H1 (cell line): Measurements from ENCODE around the gene AGAP1.

ENCODE experiments used
- ATF2 ChIP-seq: IDR thresholded peaks from 2 replicates; pipeline ENCODE4 v1.6.1; 2012; ENCODE audit warnings: low read length, inconsistent platforms
- CBX5 ChIP-seq: fragments of 300-800, 300-1000 bp; sonication (generic); IDR thresholded peaks from 2 replicates; pipeline ENCODE4 v1.7.1; 2016; ENCODE audit warnings: antibody characterized with exemption, low read length, low read depth
- CHD1 ChIP-seq: IDR thresholded peaks from 2 replicates; pipeline ENCODE4 v1.6.1; 2012; ENCODE audit warnings: low read depth, low read length, improper control_type of control experiment
- POLR2A ChIP-seq, 2 experiments: IDR thresholded peaks; 1 replicate in 1 of 2; 2 replicates in 1 of 2; pipeline ENCODE4 v1.6.1; 2011; ENCODE audit warnings: low read depth in 2 of 2, low read length in 2 of 2, mild to moderate bottlenecking in 2 of 2; ENCODE audit errors: control extremely low read depth in 1 of 2
- SRF ChIP-seq: IDR thresholded peaks from 2 replicates; pipeline ENCODE4 v1.6.1; 2011; ENCODE audit warnings: mild to moderate bottlenecking, low read depth, low read length, moderate library complexity
- TAF1 ChIP-seq: IDR thresholded peaks from 2 replicates; pipeline ENCODE4 v1.6.1; 2011; ENCODE audit warnings: mild to moderate bottlenecking, low read depth, low read length

GRCh38 chr2:236103981-236104380 lies 610.1 kb downstream of the AGAP1 start:
- TF ChIP-seq SRF (no peak), POLR2A (IDR thresholded peaks at IDR 0.05; ENCODE audit: control extremely low read depth in 1 of 2, low read depth in 2 of 2, low read length in 2 of 2) (no peak), CBX5 (no peak), CHD1 (no peak), ATF2 (no peak), TAF1 (no peak)
